ENCODE measurements around the gene SLC27A1.
A peak's percentile ranks its signal among the peaks of the same experiment; 100 is the strongest.
"Not testable (repeated sequence)": the region's sequence is repeated elsewhere in the genome, so short reads cannot be mapped to it uniquely, and the experiment has no call there.

SLC27A1 gene

GRCh38 chr19:17511724-17512573 lies 41.6 kb downstream of the SLC27A1 start:
- DNase-seq (ENCODE audit: low read depth): peak; percentile 58

- DNase-seq (ENCODE audit: low read depth): no peak
These were observed 42.2 kb downstream of the SLC27A1 start for GRCh38 chr19:17512574-17512939.

- DNase-seq (ENCODE audit: low read depth): no peak
These were observed 45.3 kb downstream of the SLC27A1 start for GRCh38 chr19:17515408-17516149.

GRCh38 chr19:17517898-17518297 lies 47.6 kb downstream of the SLC27A1 start:
- DNase-seq (ENCODE audit: low read depth): no peak

- not testable (repeated sequence) for DNase-seq (ENCODE audit: low read depth)
These were observed 48.3 kb downstream of the SLC27A1 start for GRCh38 chr19:17518654-17519053.

- DNase-seq (ENCODE audit: low read depth): no peak
These were observed 49.6 kb downstream of the SLC27A1 start for GRCh38 chr19:17519967-17520366.

- no peak for DNase-seq (ENCODE audit: low read depth)
These were observed 50.5 kb downstream of the SLC27A1 start for GRCh38 chr19:17520865-17521264.

GRCh38 chr19:17522988-17523872 lies 52.9 kb downstream of the SLC27A1 start:
- no peak for DNase-seq (ENCODE audit: low read depth)

- DNase-seq (ENCODE audit: low read depth): no peak
These were observed 54.3 kb downstream of the SLC27A1 start for GRCh38 chr19:17524651-17525050.

GRCh38 chr19:17525141-17525540 lies 54.8 kb downstream of the SLC27A1 start:
- no peak for DNase-seq (ENCODE audit: low read depth)

GRCh38 chr19:17526922-17527321 lies 56.6 kb downstream of the SLC27A1 start:
- DNase-seq (ENCODE audit: low read depth): no peak

- DNase-seq (ENCODE audit: low read depth): no peak
These were observed 57.0 kb downstream of the SLC27A1 start for GRCh38 chr19:17527326-17527725.

GRCh38 chr19:17528610-17529009 lies 58.3 kb downstream of the SLC27A1 start:
- no peak for DNase-seq (ENCODE audit: low read depth)

GRCh38 chr19:17529239-17530158 lies 59.2 kb downstream of the SLC27A1 start:
- DNase-seq (ENCODE audit: low read depth): no peak

GRCh38 chr19:17530586-17530985 lies 60.3 kb downstream of the SLC27A1 start:
- DNase-seq (ENCODE audit: low read depth): no peak

- DNase-seq (ENCODE audit: low read depth): no peak
These were observed 61.8 kb downstream of the SLC27A1 start for GRCh38 chr19:17532116-17532515.

GRCh38 chr19:17532557-17532956 lies 62.2 kb downstream of the SLC27A1 start:
- DNase-seq (ENCODE audit: low read depth): no peak

GRCh38 chr19:17534767-17535166 lies 64.4 kb downstream of the SLC27A1 start:
- no peak for DNase-seq (ENCODE audit: low read depth)

- no peak for DNase-seq (ENCODE audit: low read depth)
These were observed 66.6 kb downstream of the SLC27A1 start for GRCh38 chr19:17536955-17537354.

- DNase-seq (ENCODE audit: low read depth): no peak
These were observed 68.4 kb downstream of the SLC27A1 start for GRCh38 chr19:17538684-17539237.

Data from stimulated activated CD8-positive, alpha-beta memory T cell treated with anti-CD3 and anti-CD28 coated beads, Interleukin-15, amount 100 ng/mL, for 24 hours (primary cell).